ENCODE measurements around the gene NAT16.
"Not testable (repeated sequence)": the region's sequence is repeated elsewhere in the genome, so short reads cannot be mapped to it uniquely, and the experiment has no call there.

Gene NAT16

DNA sequence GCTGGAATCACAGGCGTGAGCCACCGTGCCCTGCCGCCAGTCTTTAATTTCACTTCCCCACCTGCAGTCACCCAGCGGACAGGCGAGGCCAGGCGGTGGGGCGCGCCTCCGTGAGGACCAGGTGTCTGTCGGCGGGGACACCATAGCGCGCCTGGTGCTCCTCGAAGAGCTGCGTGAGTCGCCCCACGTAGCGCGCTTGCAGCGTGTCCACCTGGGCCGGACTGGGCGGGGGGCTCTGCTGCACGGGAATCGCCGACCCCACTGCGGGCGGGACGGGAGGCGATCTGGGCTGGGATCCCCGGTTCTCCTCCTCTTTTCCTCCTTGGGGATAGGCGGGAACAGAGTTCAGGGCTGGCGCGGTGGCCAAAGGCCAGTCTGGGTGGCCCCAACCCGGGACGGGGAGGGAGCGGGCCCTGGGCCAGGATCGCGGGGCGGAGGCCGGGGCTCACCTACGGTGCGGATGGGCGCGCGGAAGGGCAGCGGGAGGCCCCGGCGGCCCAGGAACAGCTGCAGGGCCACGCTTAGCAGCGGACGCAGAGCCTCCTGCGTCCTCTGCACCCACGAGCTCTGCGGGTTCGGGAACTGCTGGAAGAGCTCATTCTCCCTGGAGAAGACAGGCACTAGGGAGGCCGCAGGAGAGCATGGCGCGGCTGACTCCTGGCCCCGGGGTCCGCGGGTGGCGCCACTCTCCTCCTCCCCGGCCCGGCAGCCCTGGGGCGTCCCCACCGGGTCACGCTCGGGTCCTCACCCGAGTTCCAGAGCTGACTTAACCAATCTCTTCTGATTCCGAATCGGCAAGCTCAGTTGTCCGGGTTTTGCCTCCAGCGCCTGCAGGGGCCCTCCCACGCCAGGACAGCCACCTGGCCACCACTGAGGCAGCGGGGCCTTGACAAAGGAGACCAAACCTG lies 21.9 kb upstream of the NAT16 start:
- DNase-seq = peak; percentile 63

DNA sequence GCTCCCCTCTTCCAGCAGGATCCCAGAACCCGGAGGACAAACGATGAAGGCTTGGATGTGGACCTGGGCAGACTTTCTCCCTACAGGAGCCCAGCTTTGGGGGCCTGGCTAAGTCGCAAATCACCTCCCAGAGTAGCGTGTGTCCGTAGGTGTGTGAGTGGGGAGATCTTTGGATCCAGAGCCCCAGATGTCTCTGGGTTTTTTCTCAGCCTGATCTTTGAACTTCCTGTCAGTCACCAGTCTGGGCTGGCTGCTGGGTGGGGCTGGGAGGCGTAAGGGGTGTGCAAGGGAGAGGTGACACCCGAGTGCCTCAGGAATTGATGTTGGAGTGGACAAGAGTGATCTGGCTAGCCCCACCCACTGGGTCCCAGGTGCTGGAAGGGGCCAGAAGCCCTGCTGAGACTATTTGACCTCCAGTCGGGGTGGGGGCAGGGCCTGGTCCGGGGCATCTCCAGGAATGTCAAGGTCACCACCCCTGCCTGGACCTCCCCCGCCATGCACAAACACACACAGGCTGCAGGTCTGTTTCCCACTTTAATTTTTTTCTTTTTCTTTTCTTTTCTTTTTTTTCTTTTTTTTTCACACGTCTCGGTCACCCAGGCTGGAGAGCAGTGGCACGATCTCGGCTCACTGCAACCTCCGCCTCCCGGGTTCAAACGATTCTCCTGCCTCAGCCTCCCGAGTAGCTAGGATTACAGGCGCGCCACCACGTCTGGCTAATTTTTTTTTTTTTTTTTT lies 20.9 kb upstream of the NAT16 start, which contains the start of gene MOGAT3:
Gene MOGAT3, minus strand, starts transcription at position 175 of the 738 bp plus-strand sequence. CDS start 182 bp downstream, outside the sequence.
- DNase-seq = peak; percentile 18

DNA sequence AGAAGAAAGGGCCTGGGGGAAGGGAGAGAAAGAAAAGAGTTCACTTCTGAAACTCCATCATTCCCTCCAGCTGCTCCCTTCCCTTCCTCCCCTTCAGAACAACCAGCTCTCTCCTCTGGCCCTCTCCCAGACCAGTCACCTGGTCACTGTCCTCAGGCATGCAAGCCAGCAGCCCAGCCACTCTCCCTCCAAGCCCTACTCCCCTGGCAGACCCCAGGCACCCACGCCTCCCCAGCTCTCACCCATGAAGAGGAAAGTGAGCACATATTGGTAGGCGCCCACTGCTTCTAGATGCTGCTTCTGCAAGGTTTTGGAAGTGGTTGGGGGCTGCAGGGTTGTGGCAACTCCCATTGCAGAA lies 20.4 kb upstream of the NAT16 start:
- DNase-seq = no peak

DNA sequence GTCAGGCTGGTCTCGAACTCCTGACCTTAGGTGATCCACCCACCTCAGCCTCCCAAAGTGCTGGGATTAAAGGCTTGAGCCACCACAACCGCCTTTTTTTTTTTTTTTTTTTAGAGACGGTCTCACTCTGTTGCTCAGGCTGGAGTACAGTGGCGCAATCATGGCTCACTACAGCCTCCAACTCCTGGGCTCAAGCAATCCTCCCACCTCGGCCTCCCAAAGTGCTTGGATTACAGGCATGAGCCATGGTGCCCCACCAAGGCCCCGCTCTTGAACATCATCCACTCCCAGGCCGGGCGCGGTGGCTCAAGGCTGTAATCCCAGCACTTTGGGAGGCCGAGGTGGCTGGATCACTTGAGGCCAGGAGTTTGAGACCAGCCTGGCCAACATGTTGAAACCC lies 19.4 kb upstream of the NAT16 start:
- not testable (repeated sequence) for DNase-seq

DNA sequence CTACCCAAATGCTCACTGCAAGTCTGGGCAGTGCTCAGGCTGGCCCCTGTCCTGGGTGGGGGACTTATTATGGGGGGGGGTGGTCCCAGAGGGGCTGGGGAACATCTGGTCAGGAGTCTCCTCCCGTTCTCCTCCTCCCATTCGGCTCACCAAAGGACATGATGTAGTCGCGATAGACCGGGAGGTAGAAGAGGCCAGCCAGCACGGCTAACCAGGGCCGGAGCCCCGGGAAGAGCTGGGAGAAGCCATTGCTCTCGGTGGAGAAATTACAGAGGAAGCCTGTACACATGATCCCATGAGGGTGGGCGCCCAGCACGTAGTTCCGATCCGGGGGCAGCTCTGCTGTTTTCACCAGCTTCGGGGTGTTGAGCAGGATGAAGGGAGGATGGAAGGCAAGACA lies 18.4 kb upstream of the NAT16 start:
- no peak for DNase-seq

DNA sequence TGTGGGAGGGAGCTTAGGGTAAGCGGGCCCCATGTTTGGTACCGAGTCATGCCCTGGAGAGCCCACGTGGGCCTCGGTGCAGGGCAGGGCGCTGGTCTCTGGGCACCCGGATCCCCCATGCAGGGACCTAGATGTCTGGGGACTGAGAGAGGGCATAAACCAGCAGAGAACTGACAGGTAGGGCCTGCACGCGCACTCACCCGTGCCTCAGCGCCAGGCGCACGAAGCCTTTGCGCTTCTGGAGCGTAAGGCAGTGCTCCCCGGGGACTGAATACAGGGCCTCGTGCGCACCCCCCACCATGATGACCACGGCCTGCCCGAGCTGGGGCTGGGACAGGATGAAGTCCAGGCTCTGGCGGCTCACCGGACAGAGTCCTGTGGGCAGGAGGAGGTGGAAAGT lies 17.9 kb upstream of the NAT16 start:
- no peak for DNase-seq

DNA sequence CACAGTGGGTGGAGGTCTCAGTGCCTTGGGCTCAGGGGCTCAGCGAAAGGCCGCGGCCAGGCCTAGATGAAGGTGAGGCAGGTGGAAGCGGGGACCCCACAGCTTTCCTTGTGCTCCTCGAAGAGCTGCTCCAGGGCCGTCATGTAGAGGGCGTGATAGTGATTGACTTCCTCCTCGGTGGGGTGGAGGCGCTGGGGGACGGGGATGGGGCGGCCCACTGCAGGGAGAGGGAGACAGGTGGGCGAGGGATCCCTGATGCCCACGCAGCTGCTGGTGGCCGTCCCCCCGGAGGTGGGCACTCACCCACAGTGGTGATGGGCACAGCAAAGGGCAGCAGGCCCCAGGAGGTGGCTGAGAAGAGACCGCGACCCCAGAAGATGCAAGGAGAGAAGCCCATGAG lies 15.8 kb upstream of the NAT16 start:
- no peak for DNase-seq

DNA sequence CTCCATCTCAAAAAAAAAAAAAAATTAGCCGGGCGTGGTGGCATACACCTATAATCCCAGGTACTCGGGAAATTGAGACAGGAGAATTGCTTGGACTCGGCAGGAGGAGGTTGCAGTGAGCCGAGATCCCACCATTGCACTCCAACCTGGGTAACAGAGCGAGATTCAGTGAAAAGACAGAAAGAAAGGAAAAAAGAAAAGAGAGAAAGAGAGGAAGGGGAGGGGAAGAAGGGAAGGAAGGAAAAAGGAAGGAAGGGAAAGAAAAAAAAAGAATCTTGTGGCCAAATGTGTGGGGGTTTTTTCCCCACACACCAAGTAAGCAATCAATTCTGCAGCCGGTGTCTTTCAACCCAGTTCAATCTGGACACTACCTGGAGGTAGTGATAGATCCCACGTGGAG lies 9.0 kb upstream of the NAT16 start:
- DNase-seq = no peak

DNA sequence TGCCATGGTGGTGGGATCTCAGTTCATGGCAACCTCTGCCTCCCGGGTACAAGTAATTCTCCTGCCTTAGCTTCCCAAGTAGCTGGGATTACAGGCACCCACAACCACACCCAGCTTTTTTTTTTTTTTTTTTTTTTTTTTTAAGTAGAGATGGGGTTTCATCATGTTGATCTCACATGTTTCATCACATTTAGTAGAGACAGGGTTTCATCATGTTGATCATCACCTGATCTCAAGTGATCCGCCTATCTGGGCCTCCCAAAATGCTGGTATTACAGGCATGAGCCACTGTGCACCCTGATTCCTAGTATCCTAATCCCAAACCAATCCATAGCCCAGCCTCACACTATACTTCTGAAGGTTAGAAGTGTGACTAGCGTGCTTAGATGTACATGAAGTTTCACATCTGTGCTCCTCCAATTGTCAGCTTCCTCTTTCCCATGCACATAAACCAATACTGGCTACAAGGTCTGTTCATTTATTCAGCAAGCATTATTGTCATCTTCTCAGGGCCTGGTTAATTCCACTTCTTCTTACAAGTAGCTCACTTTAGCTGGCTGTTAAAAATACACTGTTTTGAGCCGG lies 6.8 kb upstream of the NAT16 start:
- no peak for DNase-seq

DNA sequence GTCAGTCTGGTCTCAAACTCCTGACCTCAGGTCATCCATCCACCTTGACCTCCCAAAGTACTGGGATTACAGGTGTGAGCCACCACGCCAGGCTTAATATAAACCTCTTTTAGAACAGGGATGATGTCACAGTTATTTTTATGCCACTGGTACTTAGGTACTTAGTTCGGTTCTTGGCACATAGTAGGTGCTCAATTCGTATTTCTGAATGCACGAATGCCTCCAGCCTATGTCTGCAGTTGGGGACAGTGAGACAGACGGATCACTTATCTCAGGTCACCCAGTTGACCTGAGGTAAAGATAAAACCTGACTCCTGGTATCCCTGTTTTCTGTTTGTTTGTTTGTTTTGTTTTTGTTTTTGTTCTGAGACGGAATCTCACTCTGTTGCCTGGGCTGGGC lies 6.1 kb upstream of the NAT16 start:
- no peak for DNase-seq

DNA sequence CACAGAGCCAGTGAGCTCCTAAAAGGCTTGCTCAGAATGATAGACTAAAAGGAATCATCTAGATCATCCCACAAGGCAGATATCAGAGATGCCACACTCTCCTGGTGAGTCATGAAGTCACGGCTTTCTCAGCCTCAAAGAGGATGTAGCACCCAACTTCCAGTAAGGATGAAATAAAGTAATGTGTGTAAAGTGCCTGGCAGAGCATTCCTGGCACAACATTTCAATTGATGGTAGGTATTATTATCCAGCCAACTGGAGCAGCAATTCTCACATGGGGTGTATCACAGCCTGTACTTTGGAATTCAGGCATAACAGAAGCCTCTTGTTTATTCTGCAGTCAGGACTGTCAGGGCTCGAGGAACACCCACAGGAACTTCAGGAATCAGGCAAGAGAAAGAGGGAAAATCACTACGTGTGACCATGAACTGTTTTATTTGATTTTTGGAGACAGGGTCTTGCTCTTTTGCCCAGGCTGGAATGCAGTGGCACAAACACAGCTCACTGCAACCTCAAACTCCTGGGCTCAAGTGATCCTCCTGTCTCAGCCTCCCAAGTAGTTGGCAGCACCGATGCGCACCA lies 5.3 kb upstream of the NAT16 start:
- DNase-seq = no peak

DNA sequence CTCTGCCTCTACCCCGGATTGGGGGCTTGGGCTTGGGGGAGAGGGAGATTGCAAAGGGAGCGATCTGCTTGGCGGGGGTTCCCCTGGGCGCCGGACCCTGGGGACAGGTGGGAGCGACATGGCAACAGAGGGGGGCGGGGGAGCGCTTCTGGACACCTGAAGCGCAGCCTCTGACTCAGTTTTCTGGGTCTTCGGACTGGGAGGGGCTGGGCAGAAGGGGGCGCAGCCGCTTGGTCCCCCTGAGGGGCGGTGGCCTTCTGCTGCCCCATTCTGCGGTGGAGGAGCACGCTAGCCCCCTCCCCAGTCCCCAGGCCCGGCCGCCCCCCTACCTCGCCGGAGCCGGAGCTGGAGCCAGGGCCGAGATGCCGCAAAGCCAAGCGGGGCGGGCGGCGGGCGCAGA lies 380 bp downstream of the NAT16 start:
- no peak for DNase-seq

DNA sequence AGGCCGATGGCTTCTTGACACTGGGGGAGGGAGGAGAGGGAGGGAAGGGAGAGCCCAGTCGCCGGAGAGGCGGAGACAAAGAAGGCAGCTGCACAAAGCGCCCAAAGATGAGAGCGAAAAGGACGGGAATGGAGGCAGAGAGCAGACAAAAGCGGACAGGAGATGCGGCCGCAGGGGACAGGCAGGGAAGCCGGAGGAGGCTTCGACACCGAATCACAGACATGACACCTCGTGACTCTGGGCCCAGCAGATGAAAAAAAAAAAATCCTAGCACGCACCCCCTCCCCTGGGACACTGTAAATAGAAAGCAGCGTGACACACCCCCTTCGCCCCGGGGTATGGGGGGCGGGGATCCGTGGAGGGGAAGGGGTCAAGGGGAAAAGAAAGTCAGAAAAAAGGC lies 976 bp downstream of the NAT16 start:
- DNase-seq = peak; percentile 58

DNA sequence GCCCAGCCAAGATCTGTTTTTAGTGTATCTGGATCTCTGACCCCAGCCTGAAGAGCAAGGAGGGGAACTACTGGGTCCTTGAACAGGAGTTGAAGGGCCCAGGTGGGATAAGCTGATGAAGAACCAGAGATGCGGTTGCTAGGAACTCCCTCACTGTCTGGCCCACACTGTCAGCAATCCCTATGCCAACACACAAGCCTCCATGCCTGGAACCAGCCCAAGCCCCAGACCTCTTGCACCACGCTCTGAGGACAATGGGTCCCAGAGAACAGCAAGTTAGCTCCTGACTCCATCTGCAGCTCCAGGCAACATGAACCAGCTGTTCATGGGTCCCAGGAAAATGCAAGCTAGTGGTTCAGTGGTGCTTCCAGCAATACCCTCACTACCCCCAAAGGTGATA lies 2.4 kb downstream of the NAT16 start:
- no peak for DNase-seq

DNA sequence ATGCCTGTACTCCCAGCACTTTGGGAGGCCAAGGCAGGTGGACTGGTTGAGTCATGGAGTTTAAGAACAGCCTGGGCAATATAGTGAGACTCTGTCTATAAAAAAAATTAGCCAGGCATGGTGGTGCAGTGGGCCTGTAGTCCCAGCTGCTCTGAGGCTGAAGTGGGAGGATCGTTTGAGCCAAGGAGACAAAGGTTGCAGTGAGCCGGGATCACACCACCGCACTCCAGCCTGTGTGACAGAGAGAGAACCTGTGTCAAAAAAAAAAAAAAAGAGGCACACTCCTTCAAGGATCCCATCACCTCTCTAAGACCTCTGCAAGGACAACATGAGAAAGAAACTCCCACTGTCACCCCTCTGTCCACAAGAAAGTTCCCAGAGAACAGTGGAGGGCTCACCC lies 4.4 kb downstream of the NAT16 start:
- DNase-seq = no peak

DNA sequence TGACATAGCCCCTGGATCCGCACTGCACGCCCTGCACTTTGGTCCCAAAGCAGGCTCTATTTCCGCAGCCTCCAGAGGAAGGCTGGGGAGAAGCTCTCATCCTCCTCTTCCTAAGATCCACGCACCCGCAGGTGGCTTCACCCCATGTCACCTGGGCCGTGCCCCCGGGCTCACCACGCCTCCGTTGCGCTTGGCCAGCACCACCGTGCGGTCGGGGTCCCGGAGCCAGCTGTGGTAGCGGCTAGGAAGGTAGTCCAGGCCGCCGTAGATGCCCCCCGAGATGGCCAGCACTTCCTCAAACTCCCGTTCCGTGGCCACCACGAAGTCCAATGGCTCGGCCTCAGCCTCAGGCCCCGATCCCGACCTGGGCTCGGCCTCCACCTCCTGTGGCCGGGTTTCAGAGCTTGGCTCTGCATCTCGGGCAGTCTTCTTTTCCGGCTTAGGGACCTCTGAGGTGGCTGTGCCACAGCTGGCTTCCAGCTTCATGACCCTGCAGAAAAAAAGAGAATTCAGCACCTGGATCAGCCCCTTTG lies 5.7 kb downstream of the NAT16 start:
- no peak for DNase-seq

DNA sequence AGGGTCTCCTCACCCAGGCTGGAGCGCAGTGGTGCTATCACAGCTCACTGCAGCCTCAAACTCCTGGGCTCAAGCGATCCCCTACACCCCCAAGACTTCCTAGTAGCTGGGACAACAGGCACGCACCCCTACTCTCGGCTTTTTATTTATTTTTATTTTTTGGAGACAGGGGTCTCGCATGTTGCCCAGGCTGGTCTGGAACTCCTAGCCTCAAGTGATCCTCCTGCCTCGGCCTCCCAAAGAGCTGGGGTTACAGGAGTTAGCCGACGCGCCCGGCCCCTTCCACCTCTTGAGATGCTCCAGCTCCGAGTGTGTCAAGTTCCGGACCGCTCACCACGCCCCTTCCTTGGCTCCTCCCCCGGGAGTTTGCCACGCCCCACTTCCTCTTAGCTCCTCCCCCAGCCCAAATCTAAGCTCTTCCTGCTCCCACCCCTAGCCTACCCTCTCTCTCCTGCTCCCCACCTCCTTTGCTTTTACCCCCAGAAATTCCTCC lies 6.3 kb downstream of the NAT16 start:
- DNase-seq = peak; percentile 41

DNA sequence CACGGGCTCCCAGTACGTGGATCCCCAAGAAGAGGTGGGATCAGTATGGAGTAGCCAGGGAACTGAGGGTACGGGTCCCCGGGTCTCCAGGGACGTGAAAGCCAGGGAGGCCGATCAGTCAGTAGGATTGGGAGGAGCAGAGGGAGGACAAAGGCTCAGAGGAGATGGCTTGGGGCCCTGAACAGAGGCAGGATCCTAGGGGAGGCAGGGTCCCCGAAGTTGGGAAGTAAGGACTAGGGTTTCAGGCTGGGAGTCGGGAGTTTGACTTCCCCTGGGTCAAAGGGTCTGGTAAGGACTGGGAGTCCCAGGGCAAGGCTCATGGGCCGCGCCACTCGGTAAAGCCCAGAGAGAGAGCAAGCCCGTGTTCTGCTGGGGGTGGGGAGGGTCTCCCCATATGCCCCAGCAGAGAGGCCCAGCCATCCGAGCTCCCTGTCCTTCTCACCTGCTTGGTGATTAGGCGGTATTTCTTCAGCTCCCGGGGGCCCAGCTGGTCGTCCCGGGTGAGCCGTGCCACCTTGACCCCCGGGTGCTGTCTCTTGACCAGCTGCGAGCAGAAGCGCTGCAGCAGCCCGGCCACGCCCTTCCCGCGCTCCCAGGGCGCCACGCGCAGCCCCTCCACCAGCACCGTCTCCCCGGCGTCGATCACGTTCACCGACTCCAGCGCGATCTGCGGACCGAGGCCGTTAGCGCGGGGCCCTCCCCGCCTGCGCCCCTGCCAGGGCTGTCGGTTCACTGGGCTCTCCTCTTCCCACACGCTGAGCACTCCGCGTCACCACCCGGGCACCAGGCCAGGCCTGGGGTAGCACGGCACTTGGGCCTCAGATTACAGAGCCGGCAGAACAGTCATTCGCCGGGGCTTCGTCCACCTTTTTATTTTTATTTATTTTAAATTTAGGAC lies 7.0 kb downstream of the NAT16 start:
- DNase-seq = peak; percentile 61

DNA sequence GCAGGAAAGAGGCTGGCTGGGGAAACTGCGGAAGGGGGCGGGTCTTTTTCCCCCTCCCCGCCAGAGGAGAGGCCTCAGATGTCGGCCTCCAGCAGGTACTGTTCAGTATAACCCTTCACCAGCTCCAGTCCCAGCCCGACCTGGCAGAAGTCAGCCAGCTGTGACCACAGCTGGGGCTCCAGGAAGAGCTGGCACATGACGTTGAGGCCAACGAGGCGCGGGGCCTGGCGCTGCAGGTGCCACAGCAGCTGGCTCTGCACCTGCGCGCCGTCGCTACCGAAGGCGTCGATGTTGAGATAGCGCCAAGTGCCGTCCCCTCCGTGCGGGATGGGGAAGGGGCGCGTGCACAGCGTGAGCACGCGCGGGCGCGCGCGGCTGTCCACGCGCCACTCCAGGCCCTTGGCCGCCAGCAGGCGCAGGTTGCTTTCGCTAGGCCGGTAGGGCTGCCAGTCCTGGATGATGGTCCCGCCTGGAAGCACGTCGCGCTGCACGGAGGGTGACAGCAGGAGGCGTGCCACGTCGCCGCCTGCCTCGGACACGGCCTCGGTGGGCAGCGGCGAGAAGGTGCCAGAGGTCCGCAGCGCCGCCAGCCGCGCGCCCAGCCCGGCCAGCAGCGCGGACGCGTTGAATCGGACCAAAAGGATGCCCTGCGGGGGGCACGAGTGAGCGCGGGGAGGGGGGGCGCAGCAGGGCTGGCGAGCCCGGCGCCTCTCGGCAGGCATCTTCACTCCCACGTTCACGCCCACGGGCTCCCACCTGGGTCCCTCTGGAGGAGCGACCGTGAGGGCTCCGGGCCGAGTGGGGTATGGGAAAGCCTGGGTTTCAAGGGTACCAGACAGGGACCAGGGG lies 7.9 kb downstream of the NAT16 start:
- DNase-seq = peak; percentile 55

DNA sequence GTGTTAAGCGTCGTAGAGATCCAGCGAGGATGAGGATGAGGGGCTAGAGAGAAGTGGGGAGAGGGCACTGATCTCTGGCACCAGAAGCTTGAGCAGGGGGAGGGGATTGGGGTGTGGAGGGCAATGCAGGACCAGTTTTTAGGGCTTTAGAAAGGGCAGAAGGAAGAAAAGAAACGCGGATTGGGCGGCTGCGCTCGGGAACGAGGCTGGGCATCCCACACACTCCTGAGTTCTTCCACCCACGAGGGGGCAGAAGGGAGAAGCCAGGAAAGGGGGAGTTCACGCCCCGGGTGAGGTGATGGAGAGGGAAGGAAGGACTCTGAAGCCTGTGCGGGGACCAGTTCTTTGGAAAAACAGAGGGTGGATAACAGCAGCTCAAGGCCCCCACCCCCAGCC lies 8.7 kb downstream of the NAT16 start:
- peak; percentile 13 for DNase-seq

Measured in NCI-H146 (cell line).